Fibroblast of pulmonary artery (primary cell): ENCODE results near the gene OR4E2.

Experiments used
- DNase-seq: peaks from one replicate; pipeline ENCODE4 v3.0.0-alpha.2; 2010; ENCODE audit warnings: low read depth
- H3K4me3 ChIP-seq: replicated peaks from 2 replicates; pipeline ENCODE4 v1.5.1; 2011; ENCODE audit warnings: low read depth, mild to moderate bottlenecking, control low read depth, low read length, moderate library complexity
- CTCF ChIP-seq: IDR thresholded peaks from 2 replicates; pipeline ENCODE4 v1.5.1; 2011; ENCODE audit warnings: mild to moderate bottlenecking, control low read depth, low read length, inconsistent platforms; ENCODE audit errors: missing control alignments

Gene OR4E2

GRCh38 chr14:21711360-21711961 is 57.8 kb downstream of the OR4E2 start:
- peak; percentile 71 for DNase-seq
- TF ChIP-seq CTCF, result peak; percentile 80
- H3K4me3 ChIP-seq, result no peak overlapping the region

- no peak for DNase-seq
- TF ChIP-seq CTCF, result no peak
- no peak overlapping the region for H3K4me3 ChIP-seq
Observed at GRCh38 chr14:21712036-21712435, 58.4 kb downstream of the OR4E2 start.

GRCh38 chr14:21714318-21714929 is 60.8 kb downstream of the OR4E2 start:
- DNase-seq, result no peak
- H3K4me3 ChIP-seq, result no peak overlapping the region
- TF ChIP-seq CTCF, result no peak
